Endodermal cell (in vitro differentiated cells): ENCODE results near the gene NCKAP5. TPM values are rescaled to one million over a fixed set of nuclear protein-coding genes. Genes with fewer than 3 reads are reported as not detected.

Experiments used
- DNase-seq: peaks from one replicate; pipeline ENCODE4 v3.0.0-alpha.2; 2017
- H3K27ac ChIP-seq: 2 replicates; pipeline ENCODE4 v1.5.1; 2013; ENCODE audit warnings: mild to moderate bottlenecking, low read depth, low read length, moderate library complexity
- H3K27me3 ChIP-seq: 2 replicates; pipeline ENCODE4 v1.6.1; 2013; ENCODE audit warnings: mild to moderate bottlenecking, low read length, moderate library complexity; ENCODE audit not compliant: insufficient read depth, control insufficient read depth, poor library complexity, severe bottlenecking
- H3K36me3 ChIP-seq: 2 replicates; pipeline ENCODE4 v1.7.0; 2013; ENCODE audit warnings: mild to moderate bottlenecking, low read length, moderate library complexity; ENCODE audit not compliant: control insufficient read depth, insufficient read depth
- H3K4me1 ChIP-seq: one replicate; pipeline ENCODE4 v1.7.0; 2013; ENCODE audit warnings: low read length; ENCODE audit not compliant: control insufficient read depth, insufficient read depth
- H3K4me3 ChIP-seq: 2 replicates; pipeline ENCODE4 v1.5.1; 2013; ENCODE audit warnings: mild to moderate bottlenecking, low read length, moderate library complexity
- H3K9ac ChIP-seq: 2 replicates; pipeline ENCODE4 v1.6.1; 2013; ENCODE audit warnings: mild to moderate bottlenecking, low read length, moderate library complexity; ENCODE audit not compliant: poor library complexity, severe bottlenecking; ENCODE audit errors: extremely low read depth
- H3K9me3 ChIP-seq: 2 replicates; pipeline ENCODE4 v1.6.1; 2013; ENCODE audit warnings: mild to moderate bottlenecking, low read length, moderate library complexity; ENCODE audit not compliant: control insufficient read depth
- H3K27ac Mint-ChIP-seq: 2 replicates; pipeline ENCODE4 v1.8.0; 2020; ENCODE audit warnings: mixed read lengths
- H3K27me3 Mint-ChIP-seq: 2 replicates; pipeline ENCODE4 v1.8.0; 2021; ENCODE audit warnings: mild to moderate bottlenecking, mixed read lengths; ENCODE audit not compliant: insufficient read depth
- H3K36me3 Mint-ChIP-seq: 2 replicates; pipeline ENCODE4 v1.8.0; 2020; ENCODE audit warnings: low read depth, mixed read lengths
- H3K4me1 Mint-ChIP-seq: 2 replicates; pipeline ENCODE4 v1.8.0; 2020; ENCODE audit warnings: mixed read lengths
- H3K4me3 Mint-ChIP-seq: 2 replicates; pipeline ENCODE4 v1.8.0; 2020; ENCODE audit warnings: mild to moderate bottlenecking, moderate library complexity, mixed read lengths
- H3K9me3 Mint-ChIP-seq: 2 replicates; pipeline ENCODE4 v1.8.0; 2020; ENCODE audit warnings: mild to moderate bottlenecking, mixed read lengths
- WGBS, 2 experiments: methylation state at CpG; one replicate each; pipeline versions ENCODE4 v1.1.5 to v1.1.7; 2013; ENCODE audit warnings: missing lambda C conversion rate in 2 of 2, mixed read lengths in 1 of 2; ENCODE audit not compliant: insufficient coverage in 1 of 2, insufficient read length in 1 of 2; 5-methylcytosine and 5-hydroxymethylcytosine counted together
- total RNA-seq, 2 donors: library from RNA; stranded (reverse); fragmentation: NEBNext Ultra II Directional in 1 of 2; extraction: Animal tissue kit (Norgen Biotek cat#: 25700) in 1 of 2; gene quantifications; 2 replicates in 1 of 2; 3 replicates in 1 of 2; pipeline ENCODE4 v1.2.1, GENCODE V29; 2021
- TF ChIP-seq, protein P1 (sequence below): fragments of 200-600 bp; sonication (generic); conservative IDR thresholded peaks from 2 replicates; pipeline ENCODE4 v1.5.0; 2021; ENCODE audit warnings: antibody characterized with exemption, mild to moderate bottlenecking

The NCKAP5 gene
- total RNA-seq, 2 donors from 2014 or later: 0.58 to 0.92 TPM

DNA sequence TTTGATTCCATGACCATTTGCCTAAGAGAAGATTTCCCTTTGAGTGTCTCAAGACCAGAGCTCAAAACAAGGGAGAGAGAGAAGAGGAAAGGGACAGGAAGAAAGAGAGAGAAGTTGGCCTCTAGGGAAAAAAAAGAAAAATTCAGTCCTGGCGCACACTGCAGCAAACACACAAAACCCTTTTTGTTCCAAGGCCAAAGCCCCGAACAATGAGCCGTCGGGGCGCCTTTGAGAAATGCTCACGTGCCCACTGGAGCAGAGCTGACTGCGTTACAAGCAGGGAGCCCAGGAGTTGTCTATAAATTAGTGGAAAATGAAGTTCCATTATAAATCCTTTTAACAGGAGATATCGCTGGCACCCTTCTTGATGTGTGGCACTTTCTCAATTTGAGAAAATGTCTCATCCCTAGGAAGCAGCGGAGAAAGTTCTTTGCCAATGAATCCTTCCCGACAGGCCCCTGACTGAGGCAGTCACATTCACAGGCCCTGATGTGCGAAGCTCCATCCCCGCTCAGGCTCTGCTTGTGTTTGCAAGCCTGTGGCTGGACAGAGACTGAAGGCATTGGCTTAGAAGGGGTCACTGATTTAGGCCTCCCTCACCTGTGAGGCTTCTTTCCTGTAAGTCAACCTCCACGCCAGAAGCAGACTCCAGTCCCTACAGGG, 32.1 kb upstream of the NCKAP5 start:
- 85 to 89% methylated on average over 11 to 13 of the region's 13 CpGs for WGBS, 2 experiments
- Histone ChIP-seq H3K36me3 (no peaks in the 10 kb centered on the region), H3K9ac (no peak overlapping the region), H3K4me1 (peaks cover 4% of the 10 kb centered on the region), H3K9me3 (no peaks in the 10 kb centered on the region), H3K27ac (peak overlapping the region; percentile 99), H3K4me3 (no peak overlapping the region), H3K27me3 (peaks cover 100% of the 10 kb centered on the region)
- Mint-ChIP-seq H3K36me3 (no peaks in the 10 kb centered on the region), H3K9me3 (no peaks in the 10 kb centered on the region), H3K27me3 (peaks cover 96% of the 10 kb centered on the region), H3K4me3 (no peak overlapping the region), H3K4me1 (peaks cover 6% of the 10 kb centered on the region), H3K27ac (no peak overlapping the region)
- TF ChIP-seq, protein P1, sequence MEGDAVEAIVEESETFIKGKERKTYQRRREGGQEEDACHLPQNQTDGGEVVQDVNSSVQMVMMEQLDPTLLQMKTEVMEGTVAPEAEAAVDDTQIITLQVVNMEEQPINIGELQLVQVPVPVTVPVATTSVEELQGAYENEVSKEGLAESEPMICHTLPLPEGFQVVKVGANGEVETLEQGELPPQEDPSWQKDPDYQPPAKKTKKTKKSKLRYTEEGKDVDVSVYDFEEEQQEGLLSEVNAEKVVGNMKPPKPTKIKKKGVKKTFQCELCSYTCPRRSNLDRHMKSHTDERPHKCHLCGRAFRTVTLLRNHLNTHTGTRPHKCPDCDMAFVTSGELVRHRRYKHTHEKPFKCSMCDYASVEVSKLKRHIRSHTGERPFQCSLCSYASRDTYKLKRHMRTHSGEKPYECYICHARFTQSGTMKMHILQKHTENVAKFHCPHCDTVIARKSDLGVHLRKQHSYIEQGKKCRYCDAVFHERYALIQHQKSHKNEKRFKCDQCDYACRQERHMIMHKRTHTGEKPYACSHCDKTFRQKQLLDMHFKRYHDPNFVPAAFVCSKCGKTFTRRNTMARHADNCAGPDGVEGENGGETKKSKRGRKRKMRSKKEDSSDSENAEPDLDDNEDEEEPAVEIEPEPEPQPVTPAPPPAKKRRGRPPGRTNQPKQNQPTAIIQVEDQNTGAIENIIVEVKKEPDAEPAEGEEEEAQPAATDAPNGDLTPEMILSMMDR: no peak
- no peak for DNase-seq

DNA sequence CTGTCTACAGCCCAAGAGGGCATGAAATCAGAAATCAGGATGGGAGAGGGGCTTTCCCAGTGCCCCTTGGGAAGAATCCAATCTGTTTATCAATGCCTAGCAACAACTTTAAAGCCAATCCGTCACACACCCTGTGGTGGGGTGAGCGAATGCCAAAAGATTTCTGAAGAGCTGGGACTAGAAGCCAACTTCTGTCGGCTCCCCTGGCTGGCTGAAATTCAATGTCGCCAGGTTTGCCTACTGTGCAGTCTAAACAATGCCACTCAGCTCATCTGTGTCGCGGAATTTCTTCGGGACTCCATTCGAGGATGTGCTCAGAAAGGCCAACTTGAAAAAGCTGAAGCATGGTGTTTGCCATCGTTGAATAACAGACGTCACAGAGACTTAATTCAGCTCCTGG, 31.5 kb upstream of the NCKAP5 start:
- H3K27ac ChIP-seq: peak overlapping the region; percentile 99
- H3K27ac Mint-ChIP-seq: no peak overlapping the region
- no peaks in the 10 kb centered on the region for H3K36me3 ChIP-seq
- 86 to 89% methylated on average over 10 of the region's 10 CpGs for WGBS, 2 experiments
- H3K4me3 ChIP-seq: no peak overlapping the region
- TF ChIP-seq, protein P1: no peak
- H3K4me3 Mint-ChIP-seq: no peak overlapping the region
- H3K36me3 Mint-ChIP-seq: no peaks in the 10 kb centered on the region
- DNase-seq: no peak
- H3K4me1 ChIP-seq: no peaks in the 10 kb centered on the region
- H3K9me3 Mint-ChIP-seq: no peaks in the 10 kb centered on the region
- H3K9me3 ChIP-seq: no peaks in the 10 kb centered on the region
- H3K27me3 ChIP-seq: peaks cover 100% of the 10 kb centered on the region
- peaks cover 96% of the 10 kb centered on the region for H3K27me3 Mint-ChIP-seq
- no peak overlapping the region for H3K9ac ChIP-seq
- H3K4me1 Mint-ChIP-seq: peaks cover under 1% of the 10 kb centered on the region

DNA sequence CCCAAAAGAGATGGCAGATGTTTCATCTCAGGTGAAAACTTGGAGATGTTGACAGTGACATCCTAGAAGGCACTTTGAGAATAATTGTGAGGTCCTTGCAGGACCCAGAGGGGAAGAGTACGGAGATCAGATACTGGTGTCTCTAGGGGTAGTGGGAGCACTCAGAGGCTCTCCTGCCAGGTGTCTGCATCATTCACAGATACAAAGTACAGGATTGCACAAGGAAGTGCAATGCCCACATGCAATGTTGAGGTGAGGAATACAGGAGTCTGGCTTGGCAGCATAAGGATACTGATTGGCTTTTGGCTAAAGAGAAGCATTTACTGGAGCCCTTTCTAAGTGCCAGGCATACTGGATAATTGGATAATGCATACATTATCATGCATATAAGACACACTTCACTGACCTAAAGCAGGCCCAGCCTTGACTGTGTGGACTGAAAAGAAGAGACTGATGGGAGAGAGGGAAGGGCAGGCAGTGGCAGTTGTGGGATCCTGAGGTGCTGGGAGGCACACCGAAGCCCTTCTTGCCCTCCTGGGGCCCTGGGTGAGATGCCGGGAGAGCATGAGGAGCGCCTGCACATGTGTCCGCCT, 31.0 kb upstream of the NCKAP5 start:
- Histone ChIP-seq H3K27me3 (peaks cover 100% of the 10 kb centered on the region), H3K9me3 (no peaks in the 10 kb centered on the region), H3K4me3 (no peak overlapping the region), H3K9ac (no peak overlapping the region), H3K27ac (peak overlapping the region; percentile 99), H3K36me3 (no peaks in the 10 kb centered on the region), H3K4me1 (no peaks in the 10 kb centered on the region)
- Mint-ChIP-seq H3K4me3 (no peak overlapping the region), H3K4me1 (no peaks in the 10 kb centered on the region), H3K36me3 (no peaks in the 10 kb centered on the region), H3K27me3 (peaks cover 96% of the 10 kb centered on the region), H3K9me3 (no peaks in the 10 kb centered on the region), H3K27ac (no peak overlapping the region)
- TF ChIP-seq, protein P1: no peak
- no peak for DNase-seq
- WGBS, 2 experiments: 85 to 90% methylated on average over 3 to 5 of the region's 5 CpGs
